Left renal cortex interstitium (tissue), 4 donors: Measurements from ENCODE around the gene DCANP1. TPM values are rescaled to one million over a fixed set of nuclear protein-coding genes. Genes with fewer than 3 reads are reported as not detected.

ENCODE experiments used
- DNase-seq, 4 donors: peaks; one replicate each; pipeline ENCODE4 v3.0.0-alpha.2; 2013; ENCODE audit warnings: low read depth in 4 of 4, low spot score in 2 of 4, missing footprints in 1 of 4
- polyA plus RNA-seq, 4 donors: library from polyadenylated mRNA; unstranded; fragments of 120-200 nt; gene quantifications; one replicate each; pipeline ENCODE4 v1.2.1, GENCODE V29; 2013; ENCODE audit not compliant: insufficient read length in 4 of 4

The DCANP1 gene
- polyA plus RNA-seq, 4 donors, result 0.03 to 0.07 TPM; not detected in 2

- no peak for DNase-seq
Measured at GRCh38 chr5:135481387-135481786, 34.2 kb upstream of the DCANP1 start.

- DNase-seq, result no peak
Measured at GRCh38 chr5:135480511-135480910, 33.4 kb upstream of the DCANP1 start.

- DNase-seq, result no peak
Measured at GRCh38 chr5:135478938-135479337, 31.8 kb upstream of the DCANP1 start.

- no peak for DNase-seq
Measured at GRCh38 chr5:135477613-135478066, 30.5 kb upstream of the DCANP1 start.

GRCh38 chr5:135476615-135477581 is 29.8 kb upstream of the DCANP1 start:
- no peak for DNase-seq

- DNase-seq, result no peak
Measured at GRCh38 chr5:135473956-135474670, 27.0 kb upstream of the DCANP1 start.

GRCh38 chr5:135472141-135472540 is 25.0 kb upstream of the DCANP1 start:
- DNase-seq, result no peak

GRCh38 chr5:135471726-135472125 is 24.6 kb upstream of the DCANP1 start:
- no peak for DNase-seq

- DNase-seq, result no peak
Measured at GRCh38 chr5:135469911-135470310, 22.8 kb upstream of the DCANP1 start.

- DNase-seq, result no peak
Measured at GRCh38 chr5:135468541-135468940, 21.4 kb upstream of the DCANP1 start.

- no peak for DNase-seq
Measured at GRCh38 chr5:135467871-135468485, 20.8 kb upstream of the DCANP1 start.

- DNase-seq, result no peak
Measured at GRCh38 chr5:135467051-135467625, 20.0 kb upstream of the DCANP1 start.

- peak in 2 of 4 donors; percentile 48 to 53 for DNase-seq
Measured at GRCh38 chr5:135466178-135467050, 19.3 kb upstream of the DCANP1 start.

- DNase-seq, result no peak
Measured at GRCh38 chr5:135465391-135466122, 18.4 kb upstream of the DCANP1 start.

GRCh38 chr5:135462304-135462703 is 15.2 kb upstream of the DCANP1 start:
- peak in 1 of 4 donors; percentile 68 for DNase-seq

GRCh38 chr5:135461481-135462151 is 14.5 kb upstream of the DCANP1 start:
- no peak for DNase-seq

GRCh38 chr5:135460246-135461033 is 13.3 kb upstream of the DCANP1 start:
- no peak for DNase-seq

GRCh38 chr5:135458921-135459331 is 11.8 kb upstream of the DCANP1 start:
- DNase-seq, result no peak
